ENCODE measurements around the gene F12.

DNA sequence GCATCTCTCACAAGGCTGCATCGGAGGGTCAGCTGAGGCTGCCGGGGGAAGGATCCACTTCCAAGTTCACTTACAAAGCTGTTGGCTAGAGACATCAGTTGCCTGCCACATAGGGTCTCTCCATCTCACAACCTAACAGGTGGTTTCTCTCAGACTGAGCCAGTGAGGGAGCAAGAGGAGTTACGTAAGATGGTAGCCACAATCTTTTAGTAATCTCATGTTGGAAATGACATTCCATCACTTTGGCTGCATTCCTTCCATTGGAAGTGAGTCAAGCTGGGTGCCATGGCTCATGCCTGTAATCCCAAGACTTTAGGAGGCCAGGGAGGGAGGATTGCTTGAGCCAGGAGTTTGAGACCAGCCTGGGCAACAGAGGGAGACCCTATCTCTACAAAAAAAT is 9.7 kb upstream of the F12 start:
- TF ChIP-seq, protein P1, sequence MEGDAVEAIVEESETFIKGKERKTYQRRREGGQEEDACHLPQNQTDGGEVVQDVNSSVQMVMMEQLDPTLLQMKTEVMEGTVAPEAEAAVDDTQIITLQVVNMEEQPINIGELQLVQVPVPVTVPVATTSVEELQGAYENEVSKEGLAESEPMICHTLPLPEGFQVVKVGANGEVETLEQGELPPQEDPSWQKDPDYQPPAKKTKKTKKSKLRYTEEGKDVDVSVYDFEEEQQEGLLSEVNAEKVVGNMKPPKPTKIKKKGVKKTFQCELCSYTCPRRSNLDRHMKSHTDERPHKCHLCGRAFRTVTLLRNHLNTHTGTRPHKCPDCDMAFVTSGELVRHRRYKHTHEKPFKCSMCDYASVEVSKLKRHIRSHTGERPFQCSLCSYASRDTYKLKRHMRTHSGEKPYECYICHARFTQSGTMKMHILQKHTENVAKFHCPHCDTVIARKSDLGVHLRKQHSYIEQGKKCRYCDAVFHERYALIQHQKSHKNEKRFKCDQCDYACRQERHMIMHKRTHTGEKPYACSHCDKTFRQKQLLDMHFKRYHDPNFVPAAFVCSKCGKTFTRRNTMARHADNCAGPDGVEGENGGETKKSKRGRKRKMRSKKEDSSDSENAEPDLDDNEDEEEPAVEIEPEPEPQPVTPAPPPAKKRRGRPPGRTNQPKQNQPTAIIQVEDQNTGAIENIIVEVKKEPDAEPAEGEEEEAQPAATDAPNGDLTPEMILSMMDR (IDR thresholded peaks at IDR 0.05) = no peak
- TF ChIP-seq, protein P2, sequence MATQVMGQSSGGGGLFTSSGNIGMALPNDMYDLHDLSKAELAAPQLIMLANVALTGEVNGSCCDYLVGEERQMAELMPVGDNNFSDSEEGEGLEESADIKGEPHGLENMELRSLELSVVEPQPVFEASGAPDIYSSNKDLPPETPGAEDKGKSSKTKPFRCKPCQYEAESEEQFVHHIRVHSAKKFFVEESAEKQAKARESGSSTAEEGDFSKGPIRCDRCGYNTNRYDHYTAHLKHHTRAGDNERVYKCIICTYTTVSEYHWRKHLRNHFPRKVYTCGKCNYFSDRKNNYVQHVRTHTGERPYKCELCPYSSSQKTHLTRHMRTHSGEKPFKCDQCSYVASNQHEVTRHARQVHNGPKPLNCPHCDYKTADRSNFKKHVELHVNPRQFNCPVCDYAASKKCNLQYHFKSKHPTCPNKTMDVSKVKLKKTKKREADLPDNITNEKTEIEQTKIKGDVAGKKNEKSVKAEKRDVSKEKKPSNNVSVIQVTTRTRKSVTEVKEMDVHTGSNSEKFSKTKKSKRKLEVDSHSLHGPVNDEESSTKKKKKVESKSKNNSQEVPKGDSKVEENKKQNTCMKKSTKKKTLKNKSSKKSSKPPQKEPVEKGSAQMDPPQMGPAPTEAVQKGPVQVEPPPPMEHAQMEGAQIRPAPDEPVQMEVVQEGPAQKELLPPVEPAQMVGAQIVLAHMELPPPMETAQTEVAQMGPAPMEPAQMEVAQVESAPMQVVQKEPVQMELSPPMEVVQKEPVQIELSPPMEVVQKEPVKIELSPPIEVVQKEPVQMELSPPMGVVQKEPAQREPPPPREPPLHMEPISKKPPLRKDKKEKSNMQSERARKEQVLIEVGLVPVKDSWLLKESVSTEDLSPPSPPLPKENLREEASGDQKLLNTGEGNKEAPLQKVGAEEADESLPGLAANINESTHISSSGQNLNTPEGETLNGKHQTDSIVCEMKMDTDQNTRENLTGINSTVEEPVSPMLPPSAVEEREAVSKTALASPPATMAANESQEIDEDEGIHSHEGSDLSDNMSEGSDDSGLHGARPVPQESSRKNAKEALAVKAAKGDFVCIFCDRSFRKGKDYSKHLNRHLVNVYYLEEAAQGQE (IDR thresholded peaks at IDR 0.05; ENCODE audit: insufficient read depth in 1 of 2, low read depth in 2 of 2, low read length in 1 of 2) = no peak
- TF ChIP-seq POLR2AphosphoS5 (IDR thresholded peaks at IDR 0.05; ENCODE audit: low read depth, low read length) = no peak
- no peak for TF ChIP-seq TCF7L2 (IDR thresholded peaks at IDR 0.05; ENCODE audit: low read depth, low read length)

Measured in Panc1 (cell line).